Chondrocyte (in vitro differentiated cells): ENCODE measurements around the gene AMOT. TPM values are rescaled to one million over a fixed set of nuclear protein-coding genes. Genes with fewer than 3 reads are reported as not detected.
"Not testable (repeated sequence)": the region's sequence is repeated elsewhere in the genome, so short reads cannot be mapped to it uniquely, and the experiment has no call there.

Experiments used
- DNase-seq: peaks from one replicate; pipeline ENCODE4 v3.0.0; 2021; ENCODE audit warnings: mixed read lengths, low spot score
- H3K27ac Mint-ChIP-seq: one replicate; pipeline ENCODE4 v1.8.0; 2021; ENCODE audit warnings: mild to moderate bottlenecking, moderate library complexity, mixed read lengths; ENCODE audit not compliant: unreplicated experiment
- H3K27me3 Mint-ChIP-seq: 2 replicates; pipeline ENCODE4 v1.8.0; 2021; ENCODE audit warnings: low read depth, mixed read lengths
- H3K36me3 Mint-ChIP-seq: 2 replicates; pipeline ENCODE4 v1.8.0; 2021; ENCODE audit warnings: low read depth, mixed read lengths
- H3K4me1 Mint-ChIP-seq: 2 replicates; pipeline ENCODE4 v1.8.0; 2021; ENCODE audit warnings: low read depth, mild to moderate bottlenecking, mixed read lengths
- H3K4me3 Mint-ChIP-seq: one replicate; pipeline ENCODE4 v1.8.0; 2021; ENCODE audit warnings: mild to moderate bottlenecking, moderate library complexity, mixed read lengths; ENCODE audit not compliant: unreplicated experiment
- H3K9me3 Mint-ChIP-seq: 2 replicates; pipeline ENCODE4 v1.8.0; 2021; ENCODE audit warnings: low read depth, mixed read lengths
- total RNA-seq: library from RNA; stranded (reverse); gene quantifications from 3 replicates; pipeline ENCODE4 v1.2.1, GENCODE V29; 2021
- TF ChIP-seq, protein P1 (sequence below): fragments of 200-600 bp; sonication (generic); IDR thresholded peaks from 2 replicates; pipeline ENCODE4 v1.5.0; 2021; ENCODE audit warnings: antibody characterized with exemption, mild to moderate bottlenecking, moderate library complexity

Gene AMOT
- total RNA-seq, 1 donor from 2014 or later: 7.9 TPM

DNA sequence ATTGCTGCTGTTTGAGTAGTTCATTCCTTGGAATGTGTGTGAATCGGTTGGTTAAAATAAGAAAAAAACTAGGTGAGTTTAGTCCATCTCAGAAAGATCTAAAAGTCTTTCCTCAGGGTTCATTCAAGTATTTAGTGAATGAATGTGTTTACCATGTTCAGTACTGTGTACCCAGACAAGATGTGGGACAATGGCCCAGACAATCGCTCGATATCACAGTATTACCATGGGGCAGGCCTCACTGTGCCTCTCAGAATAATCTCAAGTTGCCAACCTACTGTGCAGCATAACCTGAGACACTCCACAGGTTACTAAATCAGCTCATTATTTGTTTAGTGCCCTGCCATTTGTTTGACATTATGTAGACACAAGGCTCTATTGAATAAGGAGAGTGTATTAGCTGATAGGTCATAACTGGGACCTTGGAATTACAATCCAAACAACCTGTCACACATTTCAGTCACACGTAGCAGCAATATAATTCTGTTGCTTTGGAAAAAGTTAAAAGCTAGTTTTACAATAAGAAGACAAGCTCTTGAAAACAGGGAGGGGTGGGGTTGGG is 24.9 kb upstream of the AMOT start:
- TF ChIP-seq, protein P1, sequence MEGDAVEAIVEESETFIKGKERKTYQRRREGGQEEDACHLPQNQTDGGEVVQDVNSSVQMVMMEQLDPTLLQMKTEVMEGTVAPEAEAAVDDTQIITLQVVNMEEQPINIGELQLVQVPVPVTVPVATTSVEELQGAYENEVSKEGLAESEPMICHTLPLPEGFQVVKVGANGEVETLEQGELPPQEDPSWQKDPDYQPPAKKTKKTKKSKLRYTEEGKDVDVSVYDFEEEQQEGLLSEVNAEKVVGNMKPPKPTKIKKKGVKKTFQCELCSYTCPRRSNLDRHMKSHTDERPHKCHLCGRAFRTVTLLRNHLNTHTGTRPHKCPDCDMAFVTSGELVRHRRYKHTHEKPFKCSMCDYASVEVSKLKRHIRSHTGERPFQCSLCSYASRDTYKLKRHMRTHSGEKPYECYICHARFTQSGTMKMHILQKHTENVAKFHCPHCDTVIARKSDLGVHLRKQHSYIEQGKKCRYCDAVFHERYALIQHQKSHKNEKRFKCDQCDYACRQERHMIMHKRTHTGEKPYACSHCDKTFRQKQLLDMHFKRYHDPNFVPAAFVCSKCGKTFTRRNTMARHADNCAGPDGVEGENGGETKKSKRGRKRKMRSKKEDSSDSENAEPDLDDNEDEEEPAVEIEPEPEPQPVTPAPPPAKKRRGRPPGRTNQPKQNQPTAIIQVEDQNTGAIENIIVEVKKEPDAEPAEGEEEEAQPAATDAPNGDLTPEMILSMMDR: no peak
- Mint-ChIP-seq H3K4me3 (no peak overlapping the region), H3K4me1 (peaks cover 5% of the 10 kb centered on the region), H3K36me3 (no peaks in the 10 kb centered on the region), H3K27me3 (no peaks in the 10 kb centered on the region), H3K27ac (no peak overlapping the region), H3K9me3 (no peaks in the 10 kb centered on the region)
- no peak for DNase-seq

DNA sequence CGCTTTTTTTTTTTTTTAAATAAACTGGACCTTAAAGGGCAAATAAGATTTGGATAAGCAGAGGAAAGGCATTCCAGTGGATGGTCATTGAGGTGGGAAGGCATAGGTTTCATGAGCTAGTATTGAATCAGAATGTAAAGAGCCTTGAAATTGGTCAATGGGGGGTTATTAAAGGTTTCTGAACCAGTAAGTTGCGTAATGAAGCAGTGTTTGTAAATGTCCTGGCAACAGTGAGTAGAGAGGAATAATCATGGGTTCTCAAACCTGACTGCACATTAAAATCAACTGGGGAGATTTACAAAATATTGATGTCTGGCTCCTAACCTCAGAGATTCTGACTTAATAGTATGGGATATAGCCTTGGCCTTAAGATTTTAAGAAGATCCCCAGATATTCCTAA is 23.2 kb upstream of the AMOT start:
- H3K27ac Mint-ChIP-seq: no peak overlapping the region
- peaks cover 5% of the 10 kb centered on the region for H3K4me1 Mint-ChIP-seq
- no peaks in the 10 kb centered on the region for H3K9me3 Mint-ChIP-seq
- TF ChIP-seq, protein P1: no peak
- no peaks in the 10 kb centered on the region for H3K36me3 Mint-ChIP-seq
- H3K4me3 Mint-ChIP-seq: no peak overlapping the region
- no peaks in the 10 kb centered on the region for H3K27me3 Mint-ChIP-seq
- no peak for DNase-seq

DNA sequence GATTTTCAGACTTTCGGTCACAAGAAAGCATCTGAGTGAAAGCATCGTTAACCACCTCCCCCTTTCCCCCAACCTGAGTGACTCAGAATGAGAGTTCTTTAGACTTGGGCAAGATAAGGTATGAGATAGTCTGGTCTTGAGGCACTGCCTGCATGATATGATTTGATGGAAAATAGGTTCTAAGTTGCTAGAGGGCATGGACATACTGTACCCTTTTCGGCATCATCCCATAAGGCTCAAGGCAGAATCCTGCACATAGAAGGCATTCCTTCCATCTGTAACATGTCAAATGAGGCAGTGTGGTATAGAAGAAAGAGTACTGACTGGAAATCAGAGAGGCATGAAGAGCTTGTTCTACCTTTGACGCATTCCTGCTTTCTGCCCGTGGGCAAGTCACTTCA is 16.8 kb upstream of the AMOT start:
- TF ChIP-seq, protein P1: no peak
- Mint-ChIP-seq H3K36me3 (no peaks in the 10 kb centered on the region), H3K4me1 (peaks cover 7% of the 10 kb centered on the region), H3K27ac (no peak overlapping the region), H3K27me3 (peaks cover 3% of the 10 kb centered on the region), H3K4me3 (no peak overlapping the region), H3K9me3 (no peaks in the 10 kb centered on the region)
- no peak for DNase-seq

DNA sequence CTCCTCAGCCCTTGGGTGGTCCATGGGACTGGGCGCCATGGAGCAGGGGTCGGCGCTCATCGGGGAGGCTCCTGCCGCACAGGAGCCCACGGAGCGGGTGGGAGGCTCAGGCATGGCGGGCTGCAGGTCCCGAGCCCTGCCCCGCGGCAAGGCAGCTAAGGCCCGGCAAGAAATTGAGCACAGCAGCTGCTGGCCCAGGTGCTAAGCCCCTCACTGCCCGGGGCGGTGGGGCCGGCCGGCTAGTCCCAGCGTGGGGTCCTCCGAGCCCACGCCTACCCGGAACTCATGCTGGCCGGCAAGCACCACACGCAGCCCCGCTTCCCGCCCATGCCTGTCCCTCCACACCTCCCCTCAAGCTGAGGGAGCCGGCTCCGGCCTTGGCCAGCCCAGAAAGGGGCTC is 14.3 kb upstream of the AMOT start:
- DNase-seq, H3K4me3 Mint-ChIP-seq, H3K36me3 Mint-ChIP-seq, H3K27me3 Mint-ChIP-seq, H3K9me3 Mint-ChIP-seq, H3K27ac Mint-ChIP-seq: not testable (repeated sequence)
- peaks cover 20% of the 10 kb centered on the region for H3K4me1 Mint-ChIP-seq

DNA sequence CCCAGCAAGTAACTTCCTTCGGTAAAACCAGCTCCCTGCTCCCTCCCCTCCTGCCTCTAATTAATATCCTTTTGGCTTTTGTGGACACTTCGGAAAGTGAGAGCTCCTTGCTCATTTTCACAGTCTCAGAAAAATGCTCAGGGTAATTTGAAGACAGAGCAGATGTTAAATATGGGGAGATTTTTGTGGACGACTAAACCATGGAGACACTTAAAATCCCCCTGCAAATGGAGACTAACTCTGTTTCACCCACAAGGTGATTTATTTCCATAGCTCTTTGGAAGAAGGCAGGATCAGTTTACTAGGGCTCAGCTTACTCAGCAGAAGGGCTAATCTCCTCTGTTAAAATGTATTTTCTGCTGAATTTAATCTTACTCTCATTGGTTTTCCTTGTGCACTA is 12.2 kb upstream of the AMOT start:
- Mint-ChIP-seq H3K4me1 (peaks cover 20% of the 10 kb centered on the region), H3K4me3 (no peak overlapping the region), H3K36me3 (no peaks in the 10 kb centered on the region), H3K27me3 (peaks cover 7% of the 10 kb centered on the region), H3K9me3 (no peaks in the 10 kb centered on the region), H3K27ac (no peak overlapping the region)
- no peak for DNase-seq
- TF ChIP-seq, protein P1: no peak

DNA sequence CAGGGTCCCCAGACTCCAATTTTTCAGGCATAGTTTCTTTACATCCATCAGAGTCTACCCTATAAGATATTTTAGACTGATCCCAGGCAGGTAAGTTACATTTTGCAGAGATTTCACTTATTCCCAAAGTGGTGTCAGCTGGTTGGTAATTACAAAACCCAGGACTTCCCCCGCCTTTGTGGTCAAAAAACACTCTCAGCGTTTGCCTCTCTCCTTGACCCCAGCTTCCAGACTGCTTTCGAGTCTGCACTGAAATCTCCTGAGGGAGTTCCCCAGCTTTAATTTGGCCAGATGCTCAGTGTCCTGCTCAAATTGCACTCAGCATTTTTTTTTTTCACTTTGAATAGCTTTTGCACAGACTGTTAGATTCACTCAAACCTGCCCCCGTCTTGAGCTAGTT is 11.2 kb upstream of the AMOT start:
- Mint-ChIP-seq H3K9me3 (no peaks in the 10 kb centered on the region), H3K4me1 (peaks cover 20% of the 10 kb centered on the region), H3K27ac (no peak overlapping the region), H3K4me3 (no peak overlapping the region), H3K27me3 (peaks cover 7% of the 10 kb centered on the region), H3K36me3 (no peaks in the 10 kb centered on the region)
- DNase-seq: no peak
- TF ChIP-seq, protein P1: no peak
